K562 (cell line): Measurements from ENCODE around the gene CDC20B. TPM values are rescaled to one million over a fixed set of nuclear protein-coding genes. Genes with fewer than 3 reads are reported as not detected.

Source experiments
- ATF1 ChIP-seq, 2 experiments: fragments of 450-650 bp in 1 of 2; IDR thresholded peaks; 2 replicates each; pipeline ENCODE4 v1.6.1; 2016; ENCODE audit warnings: missing compliant biosample characterization in 1 of 2, missing genetic modification characterization in 1 of 2
- CBX1 ChIP-seq: sonication (generic); IDR thresholded peaks from 2 replicates; pipeline ENCODE4 v1.6.1; 2016; ENCODE audit warnings: antibody characterized with exemption, low read depth, mild to moderate bottlenecking
- CXXC5 ChIP-seq: fragments of 250-450 bp; sonication (Bioruptor Pico); IDR thresholded peaks from 2 replicates; pipeline ENCODE4 v1.8.0; 2022; ENCODE audit warnings: inconsistent platforms, mild to moderate bottlenecking, moderate library complexity
- FOXA3 ChIP-seq, 2 experiments: fragments of 450-650 bp in 1 of 2; sonication (generic) in 1 of 2; formaldehyde crosslinking; IDR thresholded peaks in 1 of 2; conservative IDR thresholded peaks in 1 of 2; 2 replicates each; pipeline versions ENCODE4 v1.4.0 to v1.8.0; 2020 to 2022; ENCODE audit warnings: mild to moderate bottlenecking in 2 of 2, missing genetic modification reagents in 1 of 2
- LCOR ChIP-seq: sonication (generic); formaldehyde crosslinking; IDR thresholded peaks from 2 replicates; pipeline ENCODE4 v1.8.0; 2022; ENCODE audit warnings: mild to moderate bottlenecking, missing genetic modification reagents
- NCOA4 ChIP-seq: fragments of 450-650 bp; IDR thresholded peaks from 2 replicates; pipeline ENCODE4 v1.6.1; 2018; ENCODE audit warnings: mild to moderate bottlenecking; ENCODE audit not compliant: partially characterized antibody
- THAP7 ChIP-seq: fragments of 250-450 bp; sonication (Bioruptor Pico); IDR thresholded peaks from 2 replicates; pipeline ENCODE4 v1.5.0; 2021
- ZFPM2 ChIP-seq: fragments of 250-450 bp; sonication (Bioruptor Pico); IDR thresholded peaks from 2 replicates; pipeline ENCODE4 v1.5.1; 2022; ENCODE audit warnings: mild to moderate bottlenecking
- ZNF408 ChIP-seq: fragments of 250-450 bp; sonication (Bioruptor Pico); IDR thresholded peaks from 2 replicates; pipeline ENCODE4 v1.4.0; 2020; ENCODE audit warnings: low read depth, mild to moderate bottlenecking, moderate library complexity
- polyA plus RNA-seq, 8 experiments: library from polyadenylated mRNA; depleted of rRNA in 4 of 8; stranded (reverse) in 5 of 8; unstranded in 3 of 8; fragments of >200 nt; fragmentation: Nextera tagmentation in 2 of 8; fragmentation: Illumina TruSeq in 1 of 8; extraction: Ambion mirVana in 2 of 8; extraction: Trizol in 1 of 8; gene quantifications; 2 replicates each; pipeline versions ENCODE4 v1.2.1 to v1.2.3, GENCODE V29; 2011 to 2014; ENCODE audit warnings: inconsistent platforms in 1 of 8, missing spikeins in 1 of 8
- total RNA-seq, 7 experiments: library from RNA; depleted of rRNA in 6 of 7; stranded (reverse); fragments of >200 nt in 6 of 7; fragmentation: Illumina TruSeq in 2 of 7; extraction: Trizol in 2 of 7; gene quantifications; 2 replicates each; pipeline versions ENCODE4 v1.2.1 to v1.2.3, GENCODE V29; 2011 to 2021; ENCODE audit warnings: low replicate concordance in 1 of 7
- TF ChIP-seq, protein P1 (sequence below), 2 experiments: fragments of 450-650 bp; IDR thresholded peaks; 2 replicates each; pipeline ENCODE4 v1.6.1; 2016; ENCODE audit warnings: mild to moderate bottlenecking in 2 of 2, borderline replicate concordance in 1 of 2, low read depth in 1 of 2, moderate library complexity in 1 of 2

CDC20B gene
- total and polyA plus RNA-seq, 9 of the 15 experiments (the other 6 are each of a cell fraction or from before 2014, with no cell fraction given) = 0.04 TPM; not detected in 8

GRCh38 chr5:55072666-55073065 is 100.3 kb downstream of the CDC20B start (continued):
- TF ChIP-seq CXXC5 (CRISPR knock-in tag) = no peak
- no peak for TF ChIP-seq ATF1 (CRISPR knock-in tag; IDR thresholded peaks at IDR 0.05)
- TF ChIP-seq ATF1 (tag; IDR thresholded peaks at IDR 0.05) = no peak
- TF ChIP-seq LCOR (CRISPR knock-in tag) = no peak
- TF ChIP-seq FOXA3 (CRISPR knock-in tag; conservative IDR thresholded peaks at IDR 0.05 in 1 of 2, IDR thresholded peaks at IDR 0.05 in 1 of 2) = no peak
- TF ChIP-seq NCOA4 = no peak
- TF ChIP-seq, protein P1, sequence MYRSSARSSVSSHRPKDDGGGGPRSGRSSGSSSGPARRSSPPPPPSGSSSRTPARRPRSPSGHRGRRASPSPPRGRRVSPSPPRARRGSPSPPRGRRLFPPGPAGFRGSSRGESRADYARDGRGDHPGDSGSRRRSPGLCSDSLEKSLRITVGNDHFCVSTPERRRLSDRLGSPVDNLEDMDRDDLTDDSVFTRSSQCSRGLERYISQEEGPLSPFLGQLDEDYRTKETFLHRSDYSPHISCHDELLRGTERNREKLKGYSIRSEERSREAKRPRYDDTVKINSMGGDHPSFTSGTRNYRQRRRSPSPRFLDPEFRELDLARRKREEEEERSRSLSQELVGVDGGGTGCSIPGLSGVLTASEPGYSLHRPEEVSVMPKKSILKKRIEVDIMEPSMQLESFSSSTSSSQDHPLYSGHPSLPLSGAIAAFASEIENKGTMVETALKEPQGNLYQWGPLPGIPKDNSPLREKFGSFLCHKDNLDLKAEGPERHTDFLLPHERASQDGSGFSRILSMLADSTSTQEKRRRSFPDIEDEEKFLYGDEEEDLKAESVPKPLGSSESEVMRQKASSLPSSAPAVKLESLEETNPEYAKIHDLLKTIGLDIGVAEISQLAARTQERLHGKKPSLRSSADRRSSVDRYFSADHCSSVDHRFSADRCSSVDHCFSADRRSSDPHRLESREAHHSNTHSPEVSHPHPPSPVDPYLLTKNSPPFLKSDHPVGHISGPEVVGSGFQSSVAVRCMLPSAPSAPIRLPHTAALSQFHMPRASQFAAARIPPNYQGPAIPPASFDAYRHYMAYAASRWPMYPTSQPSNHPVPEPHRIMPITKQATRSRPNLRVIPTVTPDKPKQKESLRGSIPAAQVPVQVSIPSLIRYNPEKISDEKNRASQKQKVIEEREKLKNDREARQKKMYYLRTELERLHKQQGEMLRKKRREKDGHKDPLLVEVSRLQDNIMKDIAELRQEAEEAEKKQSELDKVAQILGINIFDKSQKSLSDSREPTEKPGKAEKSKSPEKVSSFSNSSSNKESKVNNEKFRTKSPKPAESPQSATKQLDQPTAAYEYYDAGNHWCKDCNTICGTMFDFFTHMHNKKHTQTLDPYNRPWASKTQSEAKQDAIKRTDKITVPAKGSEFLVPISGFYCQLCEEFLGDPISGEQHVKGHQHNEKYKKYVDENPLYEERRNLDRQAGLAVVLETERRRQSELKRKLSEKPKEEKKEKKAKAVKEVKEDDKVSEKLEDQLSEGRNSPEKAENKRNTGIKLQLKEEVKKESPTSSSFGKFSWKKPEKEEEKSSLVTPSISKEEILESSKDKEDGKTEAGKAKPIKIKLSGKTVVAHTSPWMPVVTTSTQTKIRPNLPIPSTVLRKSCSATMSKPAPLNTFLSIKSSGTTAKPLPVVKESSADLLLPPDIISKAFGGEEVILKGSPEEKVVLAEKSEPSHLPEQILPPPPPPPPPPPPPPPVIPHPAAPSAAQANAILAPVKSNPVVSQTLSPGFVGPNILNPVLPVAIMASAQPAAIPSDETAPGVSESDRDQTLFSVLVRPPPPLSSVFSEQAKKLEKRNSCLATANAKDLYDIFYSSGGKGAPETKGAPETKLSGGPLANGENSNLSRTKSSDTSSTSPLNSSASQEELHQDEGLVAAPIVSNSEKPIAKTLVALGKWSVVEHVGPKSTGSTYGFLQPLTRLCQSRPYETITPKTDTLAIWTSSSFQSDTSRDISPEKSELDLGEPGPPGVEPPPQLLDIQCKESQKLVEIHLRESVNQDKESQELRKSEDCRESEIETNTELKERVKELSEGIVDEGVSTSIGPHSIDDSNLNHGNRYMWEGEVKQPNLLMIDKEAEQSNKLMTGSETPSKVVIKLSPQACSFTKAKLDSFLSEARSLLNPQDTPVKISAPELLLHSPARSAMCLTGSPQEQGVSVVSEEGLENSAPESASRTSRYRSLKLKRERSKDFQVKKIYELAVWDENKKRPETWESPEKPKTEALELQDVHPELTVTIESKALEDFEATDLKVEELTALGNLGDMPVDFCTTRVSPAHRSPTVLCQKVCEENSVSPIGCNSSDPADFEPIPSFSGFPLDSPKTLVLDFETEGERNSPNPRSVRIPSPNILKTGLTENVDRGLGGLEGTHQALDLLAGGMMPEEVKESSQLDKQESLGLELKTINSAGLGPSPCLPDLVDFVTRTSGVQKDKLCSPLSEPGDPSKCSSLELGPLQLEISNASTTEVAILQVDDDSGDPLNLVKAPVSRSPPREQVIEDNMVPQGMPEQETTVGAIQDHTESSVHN (IDR thresholded peaks at IDR 0.05; ENCODE audit: borderline replicate concordance in 1 of 2, low read depth in 1 of 2) = no peak
- no peak for TF ChIP-seq CBX1
- no peak for TF ChIP-seq ZFPM2 (CRISPR knock-in tag)
- TF ChIP-seq THAP7 (CRISPR knock-in tag) = no peak
- no peak for TF ChIP-seq ZNF408
